Kidney tubule cell (primary cell): ENCODE data around the gene WDR26.
A peak's percentile ranks its signal among the peaks of the same experiment; 100 is the strongest.
"Not testable (repeated sequence)": the region's sequence is repeated elsewhere in the genome, so short reads cannot be mapped to it uniquely, and the experiment has no call there.

ENCODE experiments used
- DNase-seq: peaks from one replicate; pipeline ENCODE4 v3.0.0-alpha.2; 2018; ENCODE audit warnings: low spot score

The WDR26 gene

DNA sequence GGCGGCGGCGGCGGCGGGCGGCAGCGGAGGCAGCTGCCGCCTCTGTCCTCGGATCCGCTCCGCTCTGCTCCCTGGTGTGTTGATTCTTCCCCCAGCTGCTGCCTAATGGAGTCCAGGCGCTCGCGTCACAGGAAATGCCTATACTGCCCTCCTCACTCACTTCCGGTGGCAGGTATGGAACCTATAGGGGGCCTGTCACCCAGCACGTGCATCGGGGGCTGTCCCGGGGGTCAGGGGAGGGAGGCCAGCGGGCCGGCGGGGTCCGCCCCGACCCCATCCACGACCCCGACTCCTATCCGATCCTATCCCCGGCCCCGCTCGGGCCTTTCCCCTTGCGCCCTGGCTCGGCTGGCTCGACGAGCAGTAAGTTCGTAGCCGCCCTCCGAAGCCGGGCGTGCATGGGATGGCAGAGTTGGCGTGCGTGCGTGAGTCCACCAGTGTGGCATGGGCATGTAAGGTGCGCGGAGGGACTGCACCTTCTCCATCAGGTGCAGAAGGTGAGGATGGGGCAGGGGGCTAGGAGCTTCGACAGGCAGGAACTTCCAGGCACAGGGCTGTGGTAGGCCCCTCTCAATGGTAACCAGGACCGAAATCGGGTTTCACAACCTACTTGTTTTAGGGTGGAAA lies at the start of gene WDR26:
WDR26 (minus strand) TSS at position 107 of the 627 bp plus-strand sequence.
- DNase-seq = peak; percentile 76

DNA sequence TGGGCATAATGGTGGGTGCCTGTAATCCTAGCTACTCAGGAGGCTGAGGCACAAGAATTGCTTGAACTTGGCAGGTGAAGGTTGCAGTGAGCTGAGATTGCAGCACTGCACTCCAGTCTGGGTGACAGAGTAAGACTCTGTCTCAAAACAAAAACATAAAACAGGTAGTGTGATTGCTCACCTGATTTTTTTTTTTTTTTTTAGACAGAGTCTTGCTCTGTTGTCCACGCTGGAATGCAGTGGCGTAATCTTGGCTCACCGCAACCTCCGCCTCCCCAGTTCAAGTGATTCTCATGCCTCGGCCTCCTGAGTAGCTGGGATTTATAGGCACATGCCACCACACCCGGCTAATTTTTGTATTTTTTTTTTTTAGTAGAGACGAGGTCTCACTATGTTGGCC lies 48.6 kb upstream of the WDR26 start:
- not testable (repeated sequence) for DNase-seq

DNA sequence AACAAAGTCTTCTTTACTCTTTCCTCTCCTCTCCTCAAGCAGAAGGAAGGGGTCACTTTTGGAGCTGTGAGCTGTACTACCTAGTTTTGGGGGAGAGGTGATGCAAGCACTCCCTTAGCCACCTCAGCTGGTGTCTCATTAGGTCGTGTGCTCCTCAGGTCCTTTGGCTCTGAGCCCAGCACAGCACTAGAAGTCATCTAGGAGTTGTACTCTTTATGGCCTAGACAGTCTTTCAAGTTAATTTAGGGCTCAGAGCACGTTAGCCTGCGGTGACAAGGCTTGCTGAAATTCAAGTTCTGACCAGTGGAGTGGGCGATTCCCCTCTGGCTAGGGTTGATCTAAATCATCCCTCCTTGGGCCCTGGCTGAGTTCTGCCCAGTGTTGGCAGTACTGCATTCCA lies 48.0 kb upstream of the WDR26 start:
- DNase-seq = peak; percentile 38

DNA sequence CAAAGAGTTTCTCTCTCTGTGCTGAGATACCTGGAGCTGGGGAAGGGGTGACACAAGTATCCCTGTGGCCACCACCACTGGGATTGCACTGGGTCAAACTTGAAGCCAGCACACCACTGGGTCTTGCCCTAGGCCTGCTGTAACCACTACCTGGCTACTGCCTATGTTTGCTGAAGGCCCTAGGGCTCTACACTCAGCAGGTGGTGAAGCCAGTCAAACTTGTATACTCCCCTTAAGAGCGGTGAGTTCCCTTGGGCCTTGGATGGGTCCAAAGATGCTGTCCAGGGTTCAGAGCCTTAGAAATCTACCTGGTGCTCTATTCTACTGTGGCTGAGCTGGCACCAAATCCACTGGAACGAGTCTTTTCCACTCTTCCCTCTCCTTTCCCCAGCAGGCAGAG lies 47.0 kb upstream of the WDR26 start:
- DNase-seq = no peak

DNA sequence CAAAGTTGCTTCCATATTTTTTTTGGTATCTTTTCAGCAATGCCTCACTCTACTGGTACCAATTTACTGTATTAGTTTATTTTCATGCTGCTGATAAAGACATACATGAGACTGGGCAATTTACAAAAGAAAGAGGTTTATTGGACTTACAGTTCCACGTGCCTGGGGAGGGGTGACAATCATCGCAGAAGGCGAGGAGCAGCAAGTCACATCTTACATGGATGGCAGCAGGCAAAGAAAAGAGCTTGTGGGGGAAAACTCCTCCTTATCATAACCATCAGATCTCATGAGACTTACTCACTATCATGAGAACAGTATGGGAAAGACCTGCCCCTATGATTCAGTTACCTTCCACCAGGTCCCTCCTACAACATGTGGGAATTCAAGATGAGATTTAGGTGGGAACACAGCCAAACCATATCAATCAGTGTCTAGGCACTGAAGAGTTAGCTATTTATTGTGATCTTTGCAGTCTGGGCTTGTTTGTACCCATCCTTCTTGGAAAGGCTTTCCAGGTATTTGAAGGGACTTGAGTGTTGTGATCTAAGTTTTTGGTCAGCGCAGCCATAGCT lies 46.4 kb upstream of the WDR26 start:
- DNase-seq = peak; percentile 52

DNA sequence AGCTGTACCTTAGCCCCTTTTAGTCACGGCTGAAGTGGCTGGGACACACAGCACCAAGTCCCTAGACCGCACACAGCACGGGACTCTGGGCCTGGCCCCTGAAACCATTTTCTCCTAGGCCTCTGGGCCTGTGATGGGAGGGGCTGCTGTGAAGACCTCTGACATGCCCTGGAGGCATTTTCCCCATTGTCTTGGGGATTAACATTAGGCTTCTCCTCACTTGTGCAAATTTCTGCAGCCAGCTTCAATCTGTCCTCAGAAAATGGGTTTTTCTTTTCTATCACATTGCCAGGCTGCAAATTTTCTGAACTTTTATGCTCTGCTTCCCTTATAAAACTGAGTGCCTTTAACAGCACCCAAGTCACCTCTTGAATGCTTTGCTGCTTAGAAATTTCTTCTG lies 45.6 kb upstream of the WDR26 start:
- DNase-seq = not testable (repeated sequence)

DNA sequence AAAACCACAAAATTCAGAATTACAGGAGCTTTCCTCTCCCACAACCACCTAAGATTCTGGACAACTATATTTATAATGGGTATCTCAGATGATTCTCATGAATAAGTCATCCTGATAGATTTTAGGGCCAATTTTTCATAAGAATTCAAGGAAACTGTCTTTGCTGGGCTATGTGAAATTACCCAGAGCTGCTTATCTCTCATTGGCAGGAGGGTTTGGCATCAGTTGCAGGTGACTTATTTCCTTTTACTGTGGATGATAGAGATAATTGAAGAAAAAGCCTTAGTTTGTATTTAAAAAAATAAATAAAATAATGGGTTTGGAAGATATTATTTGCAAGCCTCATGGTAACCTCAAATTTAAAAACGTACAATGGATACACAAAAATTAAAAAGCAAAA lies 38.2 kb upstream of the WDR26 start:
- DNase-seq = no peak

DNA sequence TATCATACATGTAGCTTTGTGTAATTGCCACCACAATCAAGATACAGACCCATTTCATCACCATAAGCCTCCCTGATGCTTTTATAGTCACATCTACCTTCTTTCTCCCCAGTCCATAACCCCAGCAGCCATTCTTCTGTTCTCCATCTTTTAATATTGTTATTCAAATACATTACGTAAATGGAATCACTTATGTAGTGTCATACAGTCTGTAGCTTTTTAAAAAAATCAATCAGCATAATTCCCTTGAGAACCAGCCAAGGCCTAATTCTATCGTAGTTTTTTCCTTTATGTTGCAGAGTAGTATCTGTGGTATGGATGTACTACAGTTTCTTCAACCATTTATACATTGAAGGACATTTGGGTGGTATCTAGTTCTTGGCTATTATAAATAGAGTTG lies 31.6 kb upstream of the WDR26 start:
- no peak for DNase-seq

DNA sequence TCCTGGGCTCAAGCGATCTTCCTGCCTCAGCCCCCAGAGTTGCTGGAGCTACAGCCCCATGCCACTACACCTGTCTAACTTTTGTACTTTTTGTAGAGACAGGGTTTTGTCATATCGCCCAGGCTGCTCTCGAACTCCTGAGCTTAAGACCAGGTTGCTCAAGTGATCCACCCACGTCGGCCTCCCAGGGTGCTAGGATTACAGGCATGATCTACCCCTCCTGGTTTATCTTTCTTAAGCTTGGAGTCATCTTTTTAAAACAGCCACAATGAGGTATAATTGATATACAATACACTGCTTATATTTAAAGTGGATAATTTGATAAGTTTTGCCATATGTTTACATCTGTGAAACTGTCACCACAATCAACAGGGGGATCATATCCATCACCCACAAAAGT lies 25.4 kb upstream of the WDR26 start:
- DNase-seq = no peak

DNA sequence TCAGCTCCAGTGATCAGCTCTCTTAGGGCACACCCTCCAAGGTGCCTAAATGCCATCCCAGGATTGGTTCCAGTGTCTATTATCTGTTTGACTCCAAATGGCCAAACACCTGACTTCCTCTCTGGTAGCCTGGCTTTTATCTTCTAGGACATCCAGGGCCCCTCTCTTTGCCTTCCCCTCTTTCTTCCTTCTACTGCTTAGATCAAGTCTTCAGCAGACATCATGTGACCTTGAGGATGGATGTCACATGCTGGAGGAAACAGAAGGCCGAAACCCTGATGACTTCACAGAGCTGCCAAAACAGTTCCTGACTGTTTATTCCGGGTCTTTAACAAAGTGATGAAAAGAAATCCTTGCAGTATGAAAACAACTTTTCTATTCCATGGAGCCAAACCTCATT lies 24.4 kb upstream of the WDR26 start:
- DNase-seq = no peak

DNA sequence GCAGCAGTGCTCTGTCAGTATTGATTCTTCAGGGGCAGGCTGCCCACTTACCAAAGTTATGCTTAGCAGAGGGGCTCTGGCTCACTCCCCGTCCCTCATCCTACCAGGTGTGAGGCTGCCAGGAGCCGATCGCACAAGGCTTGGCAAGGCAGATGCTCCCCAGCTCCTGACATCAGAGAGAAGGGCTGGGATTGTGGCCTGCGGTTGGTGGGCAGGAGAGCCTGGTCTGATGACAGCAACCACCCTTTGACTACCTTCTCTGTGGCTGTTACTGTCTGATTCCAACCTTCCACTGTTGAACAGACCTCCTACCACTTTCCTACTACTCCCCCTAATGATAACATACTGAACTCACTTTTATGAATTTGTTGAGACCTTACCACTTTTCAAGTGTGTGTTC lies 23.7 kb upstream of the WDR26 start:
- DNase-seq = no peak

DNA sequence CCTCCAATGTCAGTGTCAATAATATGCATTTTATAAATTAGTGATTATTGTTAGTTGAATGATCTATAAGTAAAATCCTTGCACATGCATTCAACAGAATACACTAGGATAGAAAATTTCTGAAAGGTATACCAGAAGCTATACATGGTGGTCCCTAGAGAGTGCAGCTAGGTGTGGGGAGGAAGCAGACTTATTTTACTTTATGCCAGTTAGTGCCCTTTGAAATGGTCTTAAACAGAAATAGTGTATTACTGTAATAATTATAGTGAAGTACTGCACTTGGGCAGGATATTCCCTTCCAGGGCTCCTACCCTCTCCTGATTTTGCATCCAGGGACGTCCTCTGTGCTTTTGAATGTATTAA lies 23.2 kb upstream of the WDR26 start:
- DNase-seq = no peak

DNA sequence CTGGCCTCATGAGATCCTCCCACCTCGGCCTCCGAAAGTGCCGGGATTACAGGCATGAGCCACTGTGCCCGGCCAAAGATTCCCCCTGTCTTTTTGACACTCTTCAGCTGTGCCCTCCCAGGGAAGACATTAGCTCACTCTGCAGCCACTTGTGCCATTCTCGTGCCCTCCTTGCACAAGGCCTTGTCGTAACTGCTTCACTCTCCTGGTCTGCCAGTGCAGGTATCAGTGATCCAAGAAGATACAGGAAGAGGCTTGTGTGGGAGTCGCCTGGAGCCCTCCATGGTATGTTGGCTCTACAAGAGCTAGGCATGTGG lies 22.0 kb upstream of the WDR26 start:
- DNase-seq = no peak

DNA sequence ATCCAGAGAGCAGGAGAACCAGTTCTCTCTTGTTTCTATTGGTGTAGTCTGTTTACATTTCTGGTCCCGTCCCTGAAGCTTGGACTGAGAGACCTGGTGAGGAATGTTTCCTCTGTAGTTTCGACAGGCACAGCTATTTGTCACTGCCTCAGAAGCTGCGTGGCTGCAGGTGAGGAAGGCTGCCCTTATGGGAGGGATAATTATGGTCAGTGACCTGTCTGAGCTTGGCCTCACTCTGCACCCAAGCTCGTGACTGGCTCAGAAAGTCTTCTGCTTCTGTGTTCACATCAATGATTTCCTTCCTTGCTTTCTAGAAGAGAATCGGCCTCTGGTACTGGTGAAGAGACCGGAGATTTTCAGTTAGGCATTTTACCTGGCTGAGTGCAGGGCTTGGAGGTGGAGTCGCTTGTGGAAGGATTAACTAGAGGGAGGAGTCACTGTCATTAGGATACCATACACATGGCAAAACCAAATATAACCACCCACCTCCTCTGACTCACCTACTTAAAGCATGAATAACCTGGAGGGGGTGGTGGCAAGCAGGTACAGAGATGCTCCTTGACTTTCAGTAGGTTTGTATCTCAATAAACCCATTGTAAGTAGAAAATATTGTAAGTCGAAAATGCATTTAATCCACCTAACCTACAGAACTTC lies 19.9 kb upstream of the WDR26 start:
- peak; percentile 90 for DNase-seq

DNA sequence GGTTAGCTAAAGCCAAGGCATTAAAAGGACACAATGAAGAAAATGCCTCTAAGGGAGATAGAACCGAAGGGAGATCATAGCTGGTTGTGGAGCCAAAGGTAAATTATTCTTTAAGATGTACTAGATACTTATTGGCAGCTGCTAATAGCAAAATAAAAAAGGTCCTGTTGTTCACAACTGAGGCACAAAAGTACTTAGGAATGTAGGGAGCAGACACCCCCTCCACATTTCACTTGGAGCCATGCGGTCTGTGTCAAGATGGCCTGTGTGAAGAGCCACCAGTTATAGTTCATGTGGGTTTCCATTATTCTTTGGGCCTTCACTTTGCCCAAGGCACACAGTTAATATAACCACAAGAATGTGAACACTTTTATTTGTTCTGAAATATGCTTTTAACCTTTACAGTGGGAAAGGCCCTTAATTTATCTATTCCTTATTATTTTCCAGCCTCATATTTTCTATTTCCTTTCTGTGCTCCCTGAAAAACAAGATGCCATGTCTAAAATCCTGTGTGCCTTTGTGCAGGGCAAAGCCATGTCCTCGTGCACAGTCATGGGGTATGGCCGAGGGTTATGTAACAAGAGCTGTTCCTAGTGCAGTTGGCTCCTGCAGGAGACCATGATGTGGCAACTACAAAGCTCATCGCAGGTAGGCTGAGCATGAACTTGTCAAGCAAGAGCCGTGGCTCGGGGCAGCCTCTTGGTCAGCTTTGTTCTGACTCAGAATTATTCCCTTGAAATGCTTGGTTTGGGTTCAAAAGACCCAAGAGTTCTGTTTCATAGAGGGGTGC lies 16.2 kb upstream of the WDR26 start:
- DNase-seq = no peak

DNA sequence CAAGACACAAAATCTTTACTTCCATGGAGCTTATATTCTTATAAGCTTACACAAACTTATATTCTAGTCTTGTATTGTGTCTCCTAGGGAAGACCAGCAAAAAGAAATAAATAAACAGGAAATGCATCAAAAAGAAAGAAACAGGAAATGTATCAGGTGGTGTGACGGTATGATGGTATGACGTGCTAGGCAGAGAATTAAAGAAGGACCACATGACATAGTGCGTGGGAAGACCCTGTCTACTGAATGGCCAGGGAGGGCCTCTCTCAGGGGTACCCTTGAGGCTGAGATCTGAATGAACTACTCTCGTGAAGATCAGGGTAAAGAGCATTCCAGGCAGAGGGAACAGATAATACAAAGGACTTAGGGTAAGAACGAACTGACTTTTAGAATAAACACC lies 15.6 kb upstream of the WDR26 start:
- DNase-seq = no peak

DNA sequence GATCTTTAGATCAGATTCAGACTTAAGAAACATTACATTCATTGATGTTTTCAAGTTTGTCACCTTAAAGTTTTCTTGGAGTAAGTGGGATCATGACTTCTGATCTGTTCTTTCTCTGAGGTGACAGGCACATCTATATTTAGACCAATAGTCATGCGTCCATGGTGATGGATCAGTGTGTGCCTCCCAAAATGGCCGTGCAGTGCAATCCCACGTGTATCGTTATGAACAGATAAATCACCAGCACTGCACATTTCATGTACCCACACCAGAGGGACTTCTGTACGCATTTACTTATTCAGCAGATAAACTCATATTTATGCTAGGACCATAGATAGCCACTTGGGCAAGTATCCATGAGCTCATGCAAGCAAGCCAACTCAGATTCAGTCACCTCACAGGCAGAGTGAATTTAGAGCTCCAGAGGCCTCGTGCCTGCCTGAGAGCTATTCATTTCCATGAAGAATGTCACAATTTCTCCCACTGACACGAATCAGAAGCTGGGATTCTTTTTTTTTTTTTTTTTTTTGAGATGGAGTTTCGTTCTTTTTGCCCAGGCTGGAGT lies 13.9 kb upstream of the WDR26 start:
- no peak for DNase-seq

DNA sequence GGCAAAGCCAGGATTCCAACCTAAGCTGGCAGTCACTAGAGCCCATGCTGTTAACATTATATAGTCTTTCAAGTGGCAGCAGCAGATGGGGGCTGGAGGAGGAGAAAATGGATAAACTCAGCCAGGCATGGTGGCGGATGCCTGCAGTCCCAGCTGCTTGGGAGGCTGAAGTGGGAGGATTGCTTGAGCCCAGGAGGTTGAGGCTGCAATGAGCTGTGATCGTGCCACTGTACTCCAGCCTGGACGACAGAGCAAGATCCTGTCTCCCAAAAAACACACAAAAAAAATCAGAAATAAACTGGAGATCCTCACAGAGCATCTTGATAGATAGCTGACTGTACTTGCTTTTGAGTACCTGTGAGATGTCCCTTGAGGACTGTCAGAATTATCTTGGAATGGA lies 13.4 kb upstream of the WDR26 start:
- DNase-seq = no peak

DNA sequence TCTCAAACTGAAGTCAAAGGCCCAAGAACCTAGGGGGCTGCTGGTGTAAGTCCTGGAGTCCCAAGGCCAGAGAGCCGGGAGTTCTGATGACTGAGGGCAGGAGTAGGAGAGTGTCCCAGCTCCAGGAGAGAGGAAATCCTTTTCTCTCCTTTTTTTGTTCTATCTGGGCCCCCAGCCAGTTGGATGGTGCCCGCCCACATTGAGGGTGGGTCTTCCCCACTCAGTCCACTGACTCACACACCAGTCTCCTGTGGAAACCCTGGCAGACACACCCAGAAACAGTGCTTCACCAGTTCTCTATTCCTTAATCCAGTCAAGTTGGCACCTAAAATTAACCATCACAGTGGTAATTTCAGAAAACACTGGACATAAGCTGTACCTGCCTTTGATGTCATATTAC lies 12.7 kb upstream of the WDR26 start:
- peak; percentile 46 for DNase-seq

DNA sequence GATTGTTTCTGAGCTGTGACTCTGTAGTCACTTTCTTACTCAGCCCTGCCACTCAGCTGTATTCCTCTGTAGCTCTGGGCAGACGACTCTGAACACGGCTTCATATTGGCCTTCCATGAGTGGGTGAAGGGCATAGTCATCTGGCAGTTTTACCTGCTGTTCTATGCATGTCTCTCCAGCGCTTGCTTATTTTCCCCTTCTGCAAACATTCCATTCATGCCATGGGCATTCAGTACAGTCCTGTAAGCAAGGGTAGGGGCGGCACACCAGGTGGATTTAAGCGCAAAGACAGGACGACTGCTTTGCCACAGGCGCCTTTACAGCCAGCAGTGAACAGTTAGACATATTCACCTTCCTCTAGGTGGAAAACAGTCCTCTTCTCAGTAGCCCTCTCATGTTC lies 4.4 kb upstream of the WDR26 start:
- peak; percentile 87 for DNase-seq

DNA sequence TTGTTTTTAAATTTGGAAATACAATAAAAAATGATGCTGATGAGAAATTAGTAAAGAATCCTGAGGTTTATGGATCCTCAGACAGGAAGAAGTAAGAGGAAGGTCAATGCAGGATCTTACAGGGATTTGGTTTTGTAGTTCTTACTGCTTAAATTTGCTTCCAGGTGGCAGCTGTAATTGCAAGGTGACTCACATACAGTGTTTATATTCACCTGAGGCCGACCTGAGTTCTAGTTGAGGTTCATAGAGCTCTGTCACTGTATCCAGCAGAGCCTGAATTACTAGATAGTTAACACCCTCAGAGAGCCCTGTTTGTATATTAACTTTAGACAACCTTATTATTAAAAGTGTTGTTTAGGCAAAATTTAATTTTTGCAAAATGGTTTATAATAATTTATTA lies 1.4 kb upstream of the WDR26 start:
- DNase-seq = peak; percentile 65

DNA sequence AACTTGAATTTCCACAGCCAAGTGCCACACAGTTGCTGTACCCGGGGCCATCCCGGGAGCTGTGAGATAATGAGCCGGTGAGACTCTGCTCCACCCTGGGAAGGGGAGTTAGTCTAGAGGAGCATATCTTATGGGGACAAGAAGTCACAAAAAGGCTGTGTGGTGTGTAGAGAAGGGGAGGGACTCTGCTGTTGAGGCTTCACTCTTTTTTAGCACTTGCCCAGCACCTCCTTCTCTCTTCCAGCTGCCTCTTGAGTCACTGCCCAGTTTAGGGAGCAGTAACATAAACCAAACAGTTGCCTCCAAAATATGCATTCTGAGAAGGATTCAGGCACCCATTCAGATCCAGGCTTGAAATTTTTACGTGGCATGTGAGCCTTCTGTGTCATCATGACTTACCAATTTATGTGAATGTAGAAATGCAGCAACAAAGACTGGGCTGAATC lies 744 bp upstream of the WDR26 start:
- DNase-seq = peak; percentile 38
